Measurements from ENCODE around the gene SETD1B. TPM values are rescaled to one million over a fixed set of nuclear protein-coding genes. Genes with fewer than 3 reads are reported as not detected.

The SETD1B gene
- total RNA-seq, 1 experiment from 2014 or later, result 40.4 TPM

DNA sequence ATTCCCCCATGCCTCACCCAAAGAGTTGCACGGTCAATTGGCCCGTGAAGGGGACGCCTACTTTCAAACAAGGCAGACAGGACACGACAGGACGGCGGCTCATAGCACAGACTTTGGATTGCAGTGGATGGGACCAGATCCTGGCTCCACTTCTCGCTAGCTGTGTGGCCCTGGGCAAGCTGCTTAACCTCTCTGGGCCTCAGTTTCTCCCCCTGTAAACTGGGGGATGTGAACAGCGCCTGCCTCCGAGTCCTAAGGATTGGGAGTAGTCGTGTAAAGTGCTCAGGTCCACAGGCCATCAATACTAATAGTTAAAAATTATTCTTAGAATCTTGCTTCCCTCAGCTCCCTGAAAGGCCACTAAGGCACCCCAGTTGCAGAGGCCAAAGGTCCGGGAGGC, 23.4 kb upstream of the SETD1B start:
- Histone ChIP-seq H2BK5ac (ENCODE audit: insufficient read length, low read length) (no peak overlapping the region), H4K8ac (replicated peaks; ENCODE audit: insufficient read length, low read depth, low read length) (no peak overlapping the region), H3K18ac (ENCODE audit: insufficient read length, low read depth, low read length) (no peak overlapping the region), H2AFZ (ENCODE audit: low read length) (no peak overlapping the region), H3T11ph (ENCODE audit: low read length) (no peak overlapping the region), H4K91ac (ENCODE audit: insufficient read length, low read depth, low read length) (no peak overlapping the region), H2BK15ac (ENCODE audit: low read depth, low read length) (no peak overlapping the region), H3K14ac (ENCODE audit: insufficient read depth, low read length) (no peak overlapping the region), H3K23me2 (ENCODE audit: insufficient read length, low read depth, low read length, poor library complexity, severe bottlenecking) (no peaks in the 10 kb centered on the region), H2BK12ac (ENCODE audit: insufficient read length, low read depth, low read length) (no peak overlapping the region), H2BK120ac (ENCODE audit: low read depth, low read length, poor library complexity, severe bottlenecking) (no peak overlapping the region), H3K79me1 (ENCODE audit: insufficient read depth, low read depth, low read length, poor library complexity, severe bottlenecking) (no peaks in the 10 kb centered on the region), H3K27me3 (ENCODE audit: insufficient read depth, low read length) (no peaks in the 10 kb centered on the region), H3K27ac (ENCODE audit: insufficient read length, low read depth, low read length) (no peak overlapping the region), H3K79me2 (ENCODE audit: insufficient read depth, low read length) (no peaks in the 10 kb centered on the region), H2AK5ac (ENCODE audit: insufficient read length, low read length) (no peak overlapping the region), H3K23ac (ENCODE audit: insufficient read length, low read depth, low read length) (no peak overlapping the region), H2BK20ac (ENCODE audit: low read depth, low read length, poor library complexity, severe bottlenecking) (no peak overlapping the region), H3K4me2 (ENCODE audit: insufficient read depth, insufficient read length, low read length) (no peak overlapping the region), H3K9me3 (ENCODE audit: control insufficient read depth, low read depth, low read length) (no peaks in the 10 kb centered on the region), H3K56ac (ENCODE audit: insufficient read length, low read depth, low read length) (no peak overlapping the region), H4K20me1 (ENCODE audit: control insufficient read depth, insufficient read depth, insufficient read length) (no peaks in the 10 kb centered on the region), H3K4me1 (ENCODE audit: insufficient read depth, low read length) (no peaks in the 10 kb centered on the region), H4K5ac (ENCODE audit: insufficient read length, low read depth, low read length) (no peak overlapping the region), H3K4ac (ENCODE audit: low read depth, low read length) (no peak overlapping the region), H3K9ac (ENCODE audit: extremely low read depth, insufficient read length, low read length) (no peak overlapping the region)
- Mint-ChIP-seq H3K9me3 (no peaks in the 10 kb centered on the region), H3K27me3 (ENCODE audit: low read depth) (peaks cover 6% of the 10 kb centered on the region; the same call in 1 of the 2 replicates), H3K27ac (no peak overlapping the region), H3K4me1 (peaks cover 12 to 17% of the 10 kb centered on the region in 2 experiments), H3K4me3 (no peak overlapping the region), H3K36me3 (ENCODE audit: insufficient read depth in 1 of 3, low read depth in 3 of 3) (peaks cover 5 to 23% (median 20%) of the 10 kb centered on the region in 3 experiments; a peak in 6 of 7 replicates)
- DNase-seq, result no peak
- no CpG with 5 or more reads among the region's 11 CpGs for WGBS (ENCODE audit: extremely low coverage, insufficient read length, low lambda C conversion rate)
- TF ChIP-seq, protein P1, sequence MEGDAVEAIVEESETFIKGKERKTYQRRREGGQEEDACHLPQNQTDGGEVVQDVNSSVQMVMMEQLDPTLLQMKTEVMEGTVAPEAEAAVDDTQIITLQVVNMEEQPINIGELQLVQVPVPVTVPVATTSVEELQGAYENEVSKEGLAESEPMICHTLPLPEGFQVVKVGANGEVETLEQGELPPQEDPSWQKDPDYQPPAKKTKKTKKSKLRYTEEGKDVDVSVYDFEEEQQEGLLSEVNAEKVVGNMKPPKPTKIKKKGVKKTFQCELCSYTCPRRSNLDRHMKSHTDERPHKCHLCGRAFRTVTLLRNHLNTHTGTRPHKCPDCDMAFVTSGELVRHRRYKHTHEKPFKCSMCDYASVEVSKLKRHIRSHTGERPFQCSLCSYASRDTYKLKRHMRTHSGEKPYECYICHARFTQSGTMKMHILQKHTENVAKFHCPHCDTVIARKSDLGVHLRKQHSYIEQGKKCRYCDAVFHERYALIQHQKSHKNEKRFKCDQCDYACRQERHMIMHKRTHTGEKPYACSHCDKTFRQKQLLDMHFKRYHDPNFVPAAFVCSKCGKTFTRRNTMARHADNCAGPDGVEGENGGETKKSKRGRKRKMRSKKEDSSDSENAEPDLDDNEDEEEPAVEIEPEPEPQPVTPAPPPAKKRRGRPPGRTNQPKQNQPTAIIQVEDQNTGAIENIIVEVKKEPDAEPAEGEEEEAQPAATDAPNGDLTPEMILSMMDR (conservative IDR thresholded peaks at IDR 0.05), result no peak

Measured in H9 (cell line).